Keratinocyte (primary cell): Measurements from ENCODE around the gene CHRDL2. TPM values are rescaled to one million over a fixed set of nuclear protein-coding genes. Genes with fewer than 3 reads are reported as not detected.

Experiments used
- DNase-seq: peaks from one replicate; pipeline ENCODE4 v3.0.0-alpha.2; 2011; ENCODE audit warnings: low read depth, missing footprints, low spot score
- FAIRE-seq: peaks from 2 replicates; lab custom pipeline; 2011; peaks lifted over from hg19 to GRCh38; lab: Jason Lieb, UNC
- H2AFZ ChIP-seq: 2 replicates; pipeline ENCODE4 v1.6.0; 2012; ENCODE audit warnings: low read length, control low read depth, inconsistent platforms; ENCODE audit not compliant: control insufficient read depth
- H3K27ac ChIP-seq: 2 replicates; pipeline ENCODE4 v1.5.1; 2011; ENCODE audit warnings: low read length; ENCODE audit not compliant: control insufficient read depth, insufficient read depth
- H3K27me3 ChIP-seq: 3 replicates; pipeline ENCODE4 v1.6.0; 2011; ENCODE audit warnings: low read length; ENCODE audit not compliant: control insufficient read depth, insufficient read depth; ENCODE audit errors: extremely low read depth
- H3K36me3 ChIP-seq, 2 experiments: 2 replicates in 1 of 2; 3 replicates in 1 of 2; pipeline ENCODE4 v1.5.1; 2011; ENCODE audit warnings: low read length in 2 of 2, mild to moderate bottlenecking in 1 of 2; ENCODE audit not compliant: control insufficient read depth in 2 of 2, insufficient read depth in 2 of 2; ENCODE audit errors: extremely low read depth in 1 of 2
- H3K4me1 ChIP-seq: 3 replicates; pipeline ENCODE4 v1.5.1; 2011; ENCODE audit warnings: low read length; ENCODE audit not compliant: control insufficient read depth, insufficient read depth; ENCODE audit errors: extremely low read depth
- H3K4me2 ChIP-seq: 3 replicates; pipeline ENCODE4 v1.6.0; 2011; ENCODE audit warnings: low read depth, low read length; ENCODE audit not compliant: control insufficient read depth, insufficient read depth; ENCODE audit errors: extremely low read depth
- H3K4me3 ChIP-seq, 3 experiments: fragments of 200-600 bp in 1 of 3; sonication (generic) in 1 of 3; 2 replicates in 2 of 3; 3 replicates in 1 of 3; pipeline ENCODE4 v1.5.1; 2011 to 2016; ENCODE audit warnings: low read length in 3 of 3, mild to moderate bottlenecking in 3 of 3, control low read depth in 2 of 3, inconsistent platforms in 1 of 3, low read depth in 1 of 3, mixed read lengths in 1 of 3, mixed run types in 1 of 3, moderate library complexity in 1 of 3; ENCODE audit not compliant: control insufficient read depth in 2 of 3, insufficient read depth in 2 of 3; ENCODE audit errors: extremely low read depth in 1 of 3
- H3K79me2 ChIP-seq: 2 replicates; pipeline ENCODE4 v1.6.0; 2012; ENCODE audit warnings: low read length; ENCODE audit not compliant: control insufficient read depth, insufficient read depth
- H3K9ac ChIP-seq: 3 replicates; pipeline ENCODE4 v1.6.0; 2011; ENCODE audit warnings: low read length; ENCODE audit not compliant: control insufficient read depth, insufficient read depth; ENCODE audit errors: extremely low read depth
- H3K9me1 ChIP-seq: 3 replicates; pipeline ENCODE4 v1.6.0; 2011; ENCODE audit warnings: low read length; ENCODE audit not compliant: control insufficient read depth, insufficient read depth; ENCODE audit errors: extremely low read depth
- H3K9me3 ChIP-seq: 2 replicates; pipeline ENCODE4 v1.5.1; 2012; ENCODE audit warnings: low read depth, low read length; ENCODE audit not compliant: control insufficient read depth
- H4K20me1 ChIP-seq: 3 replicates; pipeline ENCODE4 v1.6.0; 2011; ENCODE audit warnings: low read length; ENCODE audit not compliant: control insufficient read depth, insufficient read depth; ENCODE audit errors: extremely low read depth
- CTCF ChIP-seq, 3 experiments: IDR thresholded peaks in 1 of 3; conservative IDR thresholded peaks in 1 of 3; optimal IDR thresholded peaks in 1 of 3; 2 replicates in 2 of 3; 3 replicates in 1 of 3; pipeline versions ENCODE3 to v1.5.1; 2011; ENCODE audit warnings: low read length in 3 of 3, mild to moderate bottlenecking in 3 of 3, moderate library complexity in 2 of 3, control low read depth in 1 of 3, inconsistent platforms in 1 of 3; ENCODE audit not compliant: insufficient read depth in 2 of 3; ENCODE audit errors: extremely low read depth in 1 of 3
- EZH2 ChIP-seq: IDR thresholded peaks from one replicate; pipeline ENCODE4 v1.6.1; 2012; ENCODE audit warnings: inconsistent platforms, mild to moderate bottlenecking, low read length, moderate library complexity
- dilution Hi-C: fragments of 300-500 bp; cut with MboI; formaldehyde crosslinking; loops from one replicate; pipeline ENCODE4 v1.7.0; 2020; ENCODE audit warnings: low sequenced_read_pairs; ENCODE audit not compliant: extremely low pct_ligation_motif_present
- polyA plus RNA-seq, 5 experiments: library from polyadenylated mRNA; depleted of rRNA in 3 of 5; stranded (reverse) in 3 of 5; stranded (forward) in 1 of 5; unstranded in 1 of 5; fragments of >200 nt; gene quantifications; 1 replicate in 1 of 5; 2 replicates in 3 of 5; 3 replicates in 1 of 5; pipeline versions ENCODE4 v1.2.1 to v1.2.3, GENCODE V29; 2011 to 2012; ENCODE audit warnings: missing spikeins in 2 of 5, low read depth in 1 of 5, low replicate concordance in 1 of 5

Gene CHRDL2
- polyA plus RNA-seq, 1 donor (not counting 4 experiments of a cell fraction or from before 2014, with no cell fraction given) = not detected

- TF ChIP-seq CTCF (optimal IDR thresholded peaks at IDR 0.05 in 1 of 3, IDR thresholded peaks at IDR 0.05 in 1 of 3, conservative IDR thresholded peaks at IDR 0.05 in 1 of 3; ENCODE audit: extremely low read depth in 1 of 3, insufficient read depth in 2 of 3, low read length in 3 of 3) (no peak), EZH2 (no peak)
Measured at GRCh38 chr11:74714904-74715303, 16.3 kb downstream of the CHRDL2 start.

GRCh38 chr11:74713686-74714085, 17.5 kb downstream of the CHRDL2 start:
- H3K36me3 ChIP-seq = no peaks in the 10 kb centered on the region
- no peaks in the 10 kb centered on the region for H3K4me1 ChIP-seq
- no peak overlapping the region for H3K4me3 ChIP-seq
- dilution Hi-C loops = no loop called here
- no peak overlapping the region for H2AFZ ChIP-seq
- H3K79me2 ChIP-seq = no peaks in the 10 kb centered on the region
- no peak overlapping the region for H3K4me2 ChIP-seq
- peaks cover 7% of the 10 kb centered on the region for H3K27me3 ChIP-seq
- TF ChIP-seq EZH2 (no peak), CTCF (optimal IDR thresholded peaks at IDR 0.05 in 1 of 3, IDR thresholded peaks at IDR 0.05 in 1 of 3, conservative IDR thresholded peaks at IDR 0.05 in 1 of 3; ENCODE audit: extremely low read depth in 1 of 3, insufficient read depth in 2 of 3, low read length in 3 of 3) (no peak)
- no peak overlapping the region for H3K27ac ChIP-seq
- H3K9ac ChIP-seq = no peak overlapping the region
- no peaks in the 10 kb centered on the region for H4K20me1 ChIP-seq
- DNase-seq (no peak), FAIRE-seq (no peak)
- no peaks in the 10 kb centered on the region for H3K9me1 ChIP-seq
- H3K9me3 ChIP-seq = no peaks in the 10 kb centered on the region

More at GRCh38 chr11:74714904-74715303, 16.3 kb downstream of the CHRDL2 start:
- no peak overlapping the region for H3K9ac ChIP-seq
- H3K36me3 ChIP-seq = no peaks in the 10 kb centered on the region
- peaks cover 7% of the 10 kb centered on the region for H3K27me3 ChIP-seq
- no peaks in the 10 kb centered on the region for H3K4me1 ChIP-seq
- dilution Hi-C loops = no loop called here
- H3K4me2 ChIP-seq = no peak overlapping the region
- no peak for DNase-seq
- no peaks in the 10 kb centered on the region for H3K79me2 ChIP-seq
- H3K9me3 ChIP-seq = no peaks in the 10 kb centered on the region
- FAIRE-seq = no peak
- H2AFZ ChIP-seq = no peak overlapping the region
- H3K9me1 ChIP-seq = no peaks in the 10 kb centered on the region
- no peak overlapping the region for H3K27ac ChIP-seq
- no peak overlapping the region for H3K4me3 ChIP-seq
- no peaks in the 10 kb centered on the region for H4K20me1 ChIP-seq
